ENCODE data around the gene EEF1A2. TPM values are rescaled to one million over a fixed set of nuclear protein-coding genes. Genes with fewer than 3 reads are reported as not detected.

The EEF1A2 gene
- total RNA-seq, 4 donors from 2014 or later: 1.1 to 1.5 TPM; not detected in 2

DNA sequence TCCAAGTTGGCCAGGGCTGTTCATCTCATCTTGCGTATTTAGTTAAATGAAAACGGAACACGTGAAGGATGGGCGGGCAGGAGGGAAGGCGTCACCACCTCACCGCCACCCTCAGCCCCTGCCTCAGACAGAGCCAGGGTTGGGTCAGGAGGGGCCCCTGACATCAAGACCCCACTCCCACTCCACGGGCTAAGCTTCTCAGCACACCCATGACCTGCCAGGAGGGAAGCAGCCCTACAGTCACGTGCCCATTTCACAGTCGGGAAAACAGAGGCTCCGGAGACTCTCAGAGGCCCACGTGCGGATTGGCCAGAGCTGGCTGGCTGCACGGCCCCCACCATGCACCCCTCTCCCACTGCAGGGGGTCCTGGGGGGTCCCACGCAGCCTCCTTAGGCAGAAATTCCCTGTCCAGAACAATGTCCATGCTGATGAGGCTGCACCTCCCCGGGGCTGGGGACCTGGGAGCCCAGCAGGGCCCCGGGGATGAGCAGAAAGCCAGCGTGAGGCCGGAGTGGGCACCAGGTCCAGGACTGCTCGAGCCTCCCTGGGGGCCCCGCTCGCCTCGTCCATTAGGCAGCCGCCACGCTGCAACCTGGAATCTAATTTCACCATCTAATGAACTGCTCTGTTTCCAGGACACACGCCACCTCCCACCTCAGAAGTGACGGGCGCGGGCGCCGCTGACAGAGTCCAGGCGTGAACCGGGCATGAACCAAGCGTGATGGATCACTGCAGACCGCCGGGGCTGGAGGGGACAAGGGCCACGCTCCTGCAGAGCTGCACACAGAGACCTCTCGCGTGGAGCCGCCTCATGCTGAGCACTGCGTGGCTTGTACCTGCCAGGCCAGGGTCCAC is 42.2 kb downstream of the EEF1A2 start:
- Histone ChIP-seq H3K27ac (no peak overlapping the region), H3K27me3 (peaks cover 0 to 30% of the 10 kb centered on the region in 2 donors), H3K9me3 (no peaks in the 10 kb centered on the region), H3K4me3 (no peak overlapping the region), H3K36me3 (no peaks in the 10 kb centered on the region), H3K4me1 (no peaks in the 10 kb centered on the region)
- no peak for TF ChIP-seq POLR2A (IDR thresholded peaks at IDR 0.05)
- TF ChIP-seq, protein P1, sequence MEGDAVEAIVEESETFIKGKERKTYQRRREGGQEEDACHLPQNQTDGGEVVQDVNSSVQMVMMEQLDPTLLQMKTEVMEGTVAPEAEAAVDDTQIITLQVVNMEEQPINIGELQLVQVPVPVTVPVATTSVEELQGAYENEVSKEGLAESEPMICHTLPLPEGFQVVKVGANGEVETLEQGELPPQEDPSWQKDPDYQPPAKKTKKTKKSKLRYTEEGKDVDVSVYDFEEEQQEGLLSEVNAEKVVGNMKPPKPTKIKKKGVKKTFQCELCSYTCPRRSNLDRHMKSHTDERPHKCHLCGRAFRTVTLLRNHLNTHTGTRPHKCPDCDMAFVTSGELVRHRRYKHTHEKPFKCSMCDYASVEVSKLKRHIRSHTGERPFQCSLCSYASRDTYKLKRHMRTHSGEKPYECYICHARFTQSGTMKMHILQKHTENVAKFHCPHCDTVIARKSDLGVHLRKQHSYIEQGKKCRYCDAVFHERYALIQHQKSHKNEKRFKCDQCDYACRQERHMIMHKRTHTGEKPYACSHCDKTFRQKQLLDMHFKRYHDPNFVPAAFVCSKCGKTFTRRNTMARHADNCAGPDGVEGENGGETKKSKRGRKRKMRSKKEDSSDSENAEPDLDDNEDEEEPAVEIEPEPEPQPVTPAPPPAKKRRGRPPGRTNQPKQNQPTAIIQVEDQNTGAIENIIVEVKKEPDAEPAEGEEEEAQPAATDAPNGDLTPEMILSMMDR (IDR thresholded peaks at IDR 0.05): no peak
- intact Hi-C loops (cut with DNase I; ENCODE audit: low total_unique reads): no loop called here
- no peak for DNase-seq

DNA sequence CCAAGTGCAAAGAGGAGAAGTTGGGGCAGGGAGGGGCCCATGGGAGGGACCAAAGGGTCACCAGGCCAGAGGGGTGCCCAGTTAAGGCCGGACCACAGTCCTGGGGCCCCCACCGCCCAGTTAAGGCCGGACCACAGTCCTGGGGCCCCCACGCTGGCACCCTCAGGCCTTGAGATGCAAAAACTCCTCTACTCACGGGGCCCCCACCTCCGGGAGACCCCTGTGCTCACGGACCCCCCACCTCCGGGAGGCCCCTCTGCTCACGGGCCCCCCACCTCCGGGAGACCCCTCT is 43.4 kb downstream of the EEF1A2 start:
- H3K4me3 ChIP-seq: no peak overlapping the region
- no peaks in the 10 kb centered on the region for H3K36me3 ChIP-seq
- peaks cover 0 to 30% of the 10 kb centered on the region in 2 donors for H3K27me3 ChIP-seq
- intact Hi-C loops (cut with DNase I; ENCODE audit: low total_unique reads): no loop called here
- no peaks in the 10 kb centered on the region for H3K9me3 ChIP-seq
- H3K27ac ChIP-seq: no peak overlapping the region
- DNase-seq: no peak
- TF ChIP-seq POLR2A (IDR thresholded peaks at IDR 0.05): no peak
- TF ChIP-seq, protein P1 (IDR thresholded peaks at IDR 0.05): no peak
- no peaks in the 10 kb centered on the region for H3K4me1 ChIP-seq

DNA sequence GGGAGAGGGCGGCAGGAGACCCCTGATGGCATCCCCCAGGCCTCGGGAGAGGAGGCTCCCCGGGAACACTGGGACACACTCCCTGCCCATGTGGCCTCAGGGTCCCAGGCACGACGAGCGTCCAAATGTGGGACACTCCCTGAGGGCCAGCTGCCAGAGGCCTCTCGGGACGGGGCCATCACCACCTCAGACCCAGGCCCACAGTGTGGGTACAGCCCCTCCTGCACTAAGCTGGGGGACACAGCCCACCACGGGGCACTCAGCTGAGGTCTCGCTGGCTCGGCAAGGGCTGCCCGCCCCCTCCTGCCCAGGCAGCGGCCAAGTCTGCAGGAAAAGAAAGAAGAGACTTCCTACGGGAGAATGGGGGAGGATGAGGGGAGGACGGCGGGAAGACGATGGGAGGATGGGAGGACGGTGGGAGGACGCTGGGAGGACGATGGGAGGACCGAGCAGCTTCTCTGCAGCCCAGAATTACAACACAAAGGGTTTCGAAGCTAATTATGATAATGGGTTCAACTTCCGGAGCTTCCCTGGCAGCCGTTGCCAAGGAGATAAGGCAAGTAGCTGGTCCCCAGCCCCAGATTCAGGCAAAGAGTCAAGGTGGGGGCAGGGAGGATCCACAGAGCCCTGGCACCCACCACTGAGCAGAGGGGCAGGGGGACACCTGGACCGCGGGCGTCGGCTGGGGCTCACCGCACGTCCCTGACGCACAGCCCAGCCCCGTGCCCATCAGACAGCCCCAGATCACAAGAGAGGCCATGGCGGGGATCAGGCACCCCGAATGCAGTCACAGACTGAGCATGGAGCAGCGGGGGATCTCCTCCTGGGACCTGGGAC is 43.9 kb downstream of the EEF1A2 start:
- DNase-seq: no peak

DNA sequence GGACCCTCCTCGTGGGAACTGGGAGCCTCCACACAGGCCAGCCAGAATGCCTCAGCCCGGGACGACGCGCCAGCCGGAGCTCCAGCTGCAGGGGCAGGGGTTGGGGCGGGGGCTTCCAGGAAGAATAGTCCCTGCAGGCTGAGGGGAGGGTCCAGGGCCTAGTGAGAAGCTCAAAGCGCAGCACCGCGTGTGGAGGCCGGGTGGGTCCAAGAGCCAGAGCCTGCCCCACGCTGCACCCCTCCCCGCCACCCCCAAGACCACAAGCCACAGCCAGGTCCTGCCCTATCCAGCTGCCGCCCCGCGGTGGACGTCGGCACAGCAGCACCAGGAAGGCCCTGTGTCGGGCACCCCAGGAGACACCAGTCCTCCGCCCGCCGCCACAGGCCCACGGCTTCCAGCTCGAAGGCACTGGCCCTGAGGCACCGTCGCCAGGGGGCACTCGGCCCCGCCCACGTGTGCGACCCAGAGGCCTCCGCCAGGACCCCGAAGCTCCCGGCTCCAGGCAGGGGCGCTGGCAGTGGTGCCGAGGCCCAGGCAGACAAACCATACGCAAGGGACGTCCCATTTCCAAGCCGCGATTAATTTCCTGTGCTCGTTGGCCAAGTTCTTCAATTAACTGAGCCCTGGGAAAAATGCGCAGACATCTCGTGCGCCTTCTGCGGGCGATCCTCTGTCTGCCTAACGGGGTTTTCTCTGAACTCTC is 45.9 kb downstream of the EEF1A2 start:
- no peak overlapping the region for H3K27ac ChIP-seq
- no peak for DNase-seq
- H3K27me3 ChIP-seq: peaks cover 0 to 37% of the 10 kb centered on the region in 2 donors
- intact Hi-C loops (cut with DNase I; ENCODE audit: low total_unique reads): no loop called here
- no peaks in the 10 kb centered on the region for H3K36me3 ChIP-seq
- TF ChIP-seq POLR2A (IDR thresholded peaks at IDR 0.05): no peak
- TF ChIP-seq, protein P1 (IDR thresholded peaks at IDR 0.05): no peak
- no peaks in the 10 kb centered on the region for H3K9me3 ChIP-seq
- no peaks in the 10 kb centered on the region for H3K4me1 ChIP-seq
- no peak overlapping the region for H3K4me3 ChIP-seq

More for the DNA sequence above, 43.9 kb downstream of the EEF1A2 start:
- Histone ChIP-seq H3K4me3 (no peak overlapping the region), H3K36me3 (no peaks in the 10 kb centered on the region), H3K27me3 (peaks cover 0 to 30% of the 10 kb centered on the region in 2 donors), H3K9me3 (no peaks in the 10 kb centered on the region), H3K27ac (no peak overlapping the region), H3K4me1 (no peaks in the 10 kb centered on the region)
- TF ChIP-seq, protein P1 (IDR thresholded peaks at IDR 0.05): no peak
- TF ChIP-seq POLR2A (IDR thresholded peaks at IDR 0.05): no peak
- intact Hi-C loops (cut with DNase I; ENCODE audit: low total_unique reads): no loop called here

All from uterus (tissue), 4 donors.